HG03460 (cell line): ENCODE results near the gene CDKN2C.
"Not testable (repeated sequence)": the region's sequence is repeated elsewhere in the genome, so short reads cannot be mapped to it uniquely, and the experiment has no call there.

Source experiments
- ATAC-seq: cut with Tn5 transposase; IDR thresholded peaks from one replicate; pipeline ENCODE4 v1.9.1; 2021; ENCODE audit not compliant: unreplicated experiment

The CDKN2C gene

GRCh38 chr1:50969611-50970508, at the start of gene CDKN2C:
TSS of gene CDKN2C (plus strand) at chr1:50970245. CDS start at chr1:50970369, 124 bp downstream.
- peak; percentile 28 for ATAC-seq

- ATAC-seq, result no peak
Observed at GRCh38 chr1:50920409-50920808, 49.6 kb upstream of the CDKN2C start.

- no peak for ATAC-seq
Observed at GRCh38 chr1:50921029-50921428, 49.0 kb upstream of the CDKN2C start.

GRCh38 chr1:50923564-50923963, 46.5 kb upstream of the CDKN2C start:
- ATAC-seq, result no peak

GRCh38 chr1:50929376-50929958, 40.6 kb upstream of the CDKN2C start:
- no peak for ATAC-seq

GRCh38 chr1:50930193-50930592, 39.9 kb upstream of the CDKN2C start:
- ATAC-seq, result peak; percentile 78

GRCh38 chr1:50930965-50931737, 38.9 kb upstream of the CDKN2C start:
- ATAC-seq, result no peak

GRCh38 chr1:50932043-50932442, 38.0 kb upstream of the CDKN2C start:
- not testable (repeated sequence) for ATAC-seq

GRCh38 chr1:50933770-50934169, 36.3 kb upstream of the CDKN2C start:
- not testable (repeated sequence) for ATAC-seq

GRCh38 chr1:50934838-50935237, 35.2 kb upstream of the CDKN2C start:
- no peak for ATAC-seq

GRCh38 chr1:50935276-50935675, 34.8 kb upstream of the CDKN2C start:
- ATAC-seq, result not testable (repeated sequence)

- no peak for ATAC-seq
Observed at GRCh38 chr1:50936321-50936720, 33.7 kb upstream of the CDKN2C start.

GRCh38 chr1:50940291-50940690, 29.8 kb upstream of the CDKN2C start:
- ATAC-seq, result no peak

- no peak for ATAC-seq
Observed at GRCh38 chr1:50942334-50942733, 27.7 kb upstream of the CDKN2C start.

GRCh38 chr1:50949286-50949982, 20.6 kb upstream of the CDKN2C start:
- no peak for ATAC-seq

GRCh38 chr1:50950396-50950795, 19.6 kb upstream of the CDKN2C start:
- no peak for ATAC-seq

- ATAC-seq, result not testable (repeated sequence)
Observed at GRCh38 chr1:50952566-50952965, 17.5 kb upstream of the CDKN2C start.

GRCh38 chr1:50955116-50955515, 14.9 kb upstream of the CDKN2C start:
- ATAC-seq, result no peak

- ATAC-seq, result peak; percentile 9
Observed at GRCh38 chr1:50959303-50959912, 10.6 kb upstream of the CDKN2C start.
